C4-2B (cell line): Measurements from ENCODE around the gene LEMD3.

Source experiments
- ZFX ChIP-seq: fragments of 450-650 bp; IDR thresholded peaks from 2 replicates; pipeline ENCODE4 v1.6.1; 2017
- TF ChIP-seq, protein P1 (sequence below): fragments of 450-650 bp; conservative IDR thresholded peaks from 2 replicates; pipeline ENCODE4 v1.5.1; 2017; ENCODE audit warnings: mild to moderate bottlenecking

DNA sequence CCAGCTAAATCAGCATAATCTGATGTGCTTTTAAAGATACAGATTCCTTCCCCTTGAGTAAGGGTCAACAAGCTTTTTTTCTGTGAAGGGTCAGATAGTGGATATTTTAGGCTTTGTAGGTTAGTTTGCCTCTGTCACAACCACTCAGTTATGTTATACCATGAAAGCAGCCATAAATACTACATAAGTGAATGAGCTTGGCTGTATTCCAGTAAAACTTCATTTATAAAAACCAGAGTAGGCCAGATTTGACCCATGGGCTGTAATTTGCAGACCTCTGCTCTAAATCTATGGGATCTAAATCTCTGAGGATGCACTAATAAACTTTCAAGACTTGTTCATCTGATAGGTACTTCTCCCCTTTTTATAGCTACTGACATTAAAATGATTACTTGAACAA is 47.7 kb downstream of the LEMD3 start:
- TF ChIP-seq, protein P1, sequence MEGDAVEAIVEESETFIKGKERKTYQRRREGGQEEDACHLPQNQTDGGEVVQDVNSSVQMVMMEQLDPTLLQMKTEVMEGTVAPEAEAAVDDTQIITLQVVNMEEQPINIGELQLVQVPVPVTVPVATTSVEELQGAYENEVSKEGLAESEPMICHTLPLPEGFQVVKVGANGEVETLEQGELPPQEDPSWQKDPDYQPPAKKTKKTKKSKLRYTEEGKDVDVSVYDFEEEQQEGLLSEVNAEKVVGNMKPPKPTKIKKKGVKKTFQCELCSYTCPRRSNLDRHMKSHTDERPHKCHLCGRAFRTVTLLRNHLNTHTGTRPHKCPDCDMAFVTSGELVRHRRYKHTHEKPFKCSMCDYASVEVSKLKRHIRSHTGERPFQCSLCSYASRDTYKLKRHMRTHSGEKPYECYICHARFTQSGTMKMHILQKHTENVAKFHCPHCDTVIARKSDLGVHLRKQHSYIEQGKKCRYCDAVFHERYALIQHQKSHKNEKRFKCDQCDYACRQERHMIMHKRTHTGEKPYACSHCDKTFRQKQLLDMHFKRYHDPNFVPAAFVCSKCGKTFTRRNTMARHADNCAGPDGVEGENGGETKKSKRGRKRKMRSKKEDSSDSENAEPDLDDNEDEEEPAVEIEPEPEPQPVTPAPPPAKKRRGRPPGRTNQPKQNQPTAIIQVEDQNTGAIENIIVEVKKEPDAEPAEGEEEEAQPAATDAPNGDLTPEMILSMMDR, result no peak
- TF ChIP-seq ZFX, result no peak
